ENCODE data around the gene MAGI3. TPM values are rescaled to one million over a fixed set of nuclear protein-coding genes. Genes with fewer than 3 reads are reported as not detected.

MAGI3 gene
- total RNA-seq, 4 donors from 2014 or later: 94.3 to 180 (median 134) TPM

- no peak for TF ChIP-seq POLR2AphosphoS5 (IDR thresholded peaks at IDR 0.05)
- TF ChIP-seq, protein P1, sequence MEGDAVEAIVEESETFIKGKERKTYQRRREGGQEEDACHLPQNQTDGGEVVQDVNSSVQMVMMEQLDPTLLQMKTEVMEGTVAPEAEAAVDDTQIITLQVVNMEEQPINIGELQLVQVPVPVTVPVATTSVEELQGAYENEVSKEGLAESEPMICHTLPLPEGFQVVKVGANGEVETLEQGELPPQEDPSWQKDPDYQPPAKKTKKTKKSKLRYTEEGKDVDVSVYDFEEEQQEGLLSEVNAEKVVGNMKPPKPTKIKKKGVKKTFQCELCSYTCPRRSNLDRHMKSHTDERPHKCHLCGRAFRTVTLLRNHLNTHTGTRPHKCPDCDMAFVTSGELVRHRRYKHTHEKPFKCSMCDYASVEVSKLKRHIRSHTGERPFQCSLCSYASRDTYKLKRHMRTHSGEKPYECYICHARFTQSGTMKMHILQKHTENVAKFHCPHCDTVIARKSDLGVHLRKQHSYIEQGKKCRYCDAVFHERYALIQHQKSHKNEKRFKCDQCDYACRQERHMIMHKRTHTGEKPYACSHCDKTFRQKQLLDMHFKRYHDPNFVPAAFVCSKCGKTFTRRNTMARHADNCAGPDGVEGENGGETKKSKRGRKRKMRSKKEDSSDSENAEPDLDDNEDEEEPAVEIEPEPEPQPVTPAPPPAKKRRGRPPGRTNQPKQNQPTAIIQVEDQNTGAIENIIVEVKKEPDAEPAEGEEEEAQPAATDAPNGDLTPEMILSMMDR (IDR thresholded peaks at IDR 0.05): no peak
- no peak for TF ChIP-seq POLR2A (IDR thresholded peaks at IDR 0.05)
- TF ChIP-seq EP300 (IDR thresholded peaks at IDR 0.05; ENCODE audit: low read depth): no peak
- H3K27ac ChIP-seq: peak overlapping the region in 2 of 4 donors; percentile 4 to 23
- WGBS, 2 donors (ENCODE audit: low coverage in 1 of 2): 88 to 91% methylated on average over 9 of the region's 9 CpGs
- peaks cover 0 to 18% (median 0%) of the 10 kb centered on the region in 4 donors for H3K4me1 ChIP-seq
- in situ Hi-C loops (cut with MboI; ENCODE audit: low pct_ligation_motif_present in 1 of 4, low pct_unique_long_range_greater_than_20kb in 1 of 4, low sequenced_read_pairs in 3 of 4) (no loop called here), intact Hi-C loops (cut with DNase I; ENCODE audit: low total_unique reads) (no loop called here)
- H3K36me3 ChIP-seq: peaks cover 0 to 3% (median 0%) of the 10 kb centered on the region in 4 donors
- no peak for DNase-seq
- no peaks in the 10 kb centered on the region for H3K27me3 ChIP-seq
- H3K4me3 ChIP-seq: no peak overlapping the region
- no peaks in the 10 kb centered on the region for H3K9me3 ChIP-seq
Measured at GRCh38 chr1:113659035-113659434, 268.7 kb downstream of the MAGI3 start.

GRCh38 chr1:113659556-113659955 is 269.2 kb downstream of the MAGI3 start:
- in situ Hi-C loops (cut with MboI; ENCODE audit: low pct_ligation_motif_present in 1 of 4, low pct_unique_long_range_greater_than_20kb in 1 of 4, low sequenced_read_pairs in 3 of 4) (no loop called here), intact Hi-C loops (cut with DNase I; ENCODE audit: low total_unique reads) (no loop called here)
- TF ChIP-seq EP300 (IDR thresholded peaks at IDR 0.05; ENCODE audit: low read depth) (no peak), POLR2A (IDR thresholded peaks at IDR 0.05) (no peak), POLR2AphosphoS5 (IDR thresholded peaks at IDR 0.05) (no peak)
- TF ChIP-seq, protein P1 (IDR thresholded peaks at IDR 0.05): no peak
- H3K27me3 ChIP-seq: no peaks in the 10 kb centered on the region
- peaks cover 0 to 18% (median 0%) of the 10 kb centered on the region in 4 donors for H3K4me1 ChIP-seq
- no peak overlapping the region for H3K4me3 ChIP-seq
- no peak for DNase-seq
- no peaks in the 10 kb centered on the region for H3K9me3 ChIP-seq
- 78 to 82% methylated on average over 4 of the region's 4 CpGs for whole genome bisulfite sequencing, 2 donors (ENCODE audit: low coverage in 1 of 2)
- no peaks in the 10 kb centered on the region for H3K36me3 ChIP-seq
- H3K27ac ChIP-seq: peak overlapping the region in 2 of 4 donors; percentile 4 to 23

DNA sequence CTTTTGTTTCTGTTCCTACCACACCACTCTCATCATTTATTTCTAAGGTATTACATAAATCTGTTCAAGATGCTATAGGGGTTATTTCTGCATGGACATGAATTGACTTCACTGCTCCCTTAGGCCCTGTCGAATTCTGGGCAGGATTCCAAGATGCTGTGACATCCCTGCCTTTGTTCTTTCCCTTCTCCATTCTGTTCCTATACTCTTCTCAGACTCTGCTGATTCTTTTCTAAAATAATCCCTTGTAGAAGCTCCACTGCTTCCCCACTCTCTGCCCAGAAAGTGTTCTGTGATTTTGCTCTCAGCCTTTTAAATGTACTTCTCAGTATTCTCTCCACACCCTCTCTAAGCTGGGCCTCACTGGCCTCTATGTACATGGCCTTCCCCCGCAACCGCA is 269.8 kb downstream of the MAGI3 start:
- in situ Hi-C loops (cut with MboI; ENCODE audit: low pct_ligation_motif_present in 1 of 4, low pct_unique_long_range_greater_than_20kb in 1 of 4, low sequenced_read_pairs in 3 of 4) (no loop called here), intact Hi-C loops (cut with DNase I; ENCODE audit: low total_unique reads) (no loop called here)
- peaks cover 0 to 18% (median 0%) of the 10 kb centered on the region in 4 donors for H3K4me1 ChIP-seq
- no peaks in the 10 kb centered on the region for H3K9me3 ChIP-seq
- no peak overlapping the region for H3K4me3 ChIP-seq
- DNase-seq: no peak
- no peaks in the 10 kb centered on the region for H3K36me3 ChIP-seq
- TF ChIP-seq, protein P1 (IDR thresholded peaks at IDR 0.05): no peak
- TF ChIP-seq POLR2A (IDR thresholded peaks at IDR 0.05) (no peak), POLR2AphosphoS5 (IDR thresholded peaks at IDR 0.05) (no peak), EP300 (IDR thresholded peaks at IDR 0.05; ENCODE audit: low read depth) (no peak)
- 58 to 68% methylated on average over 2 to 3 of the region's 3 CpGs for WGBS, 2 donors (ENCODE audit: low coverage in 1 of 2)
- no peaks in the 10 kb centered on the region for H3K27me3 ChIP-seq
- peak overlapping the region in 1 of 4 donors; percentile 4 for H3K27ac ChIP-seq

GRCh38 chr1:113662101-113662500 is 271.8 kb downstream of the MAGI3 start:
- in situ Hi-C loops (cut with MboI; ENCODE audit: low pct_ligation_motif_present in 1 of 4, low pct_unique_long_range_greater_than_20kb in 1 of 4, low sequenced_read_pairs in 3 of 4): no loop called here
- peak overlapping the region in 2 of 4 donors; percentile 8 to 14 for H3K27ac ChIP-seq

More at GRCh38 chr1:113662101-113662500, 271.8 kb downstream of the MAGI3 start:
- WGBS, 2 donors (ENCODE audit: low coverage in 1 of 2): 89 to 92% methylated on average over 1 of the region's 1 CpG
- intact Hi-C loops (cut with DNase I; ENCODE audit: low total_unique reads): no loop called here
- Histone ChIP-seq H3K4me3 (no peak overlapping the region), H3K36me3 (no peaks in the 10 kb centered on the region), H3K4me1 (peaks cover 0 to 18% (median 0%) of the 10 kb centered on the region in 4 donors), H3K27me3 (no peaks in the 10 kb centered on the region), H3K9me3 (no peaks in the 10 kb centered on the region)
- TF ChIP-seq POLR2AphosphoS5 (IDR thresholded peaks at IDR 0.05): peak in 1 of 3 donors; percentile 23
- TF ChIP-seq EP300 (IDR thresholded peaks at IDR 0.05; ENCODE audit: low read depth): no peak
- TF ChIP-seq, protein P1 (IDR thresholded peaks at IDR 0.05): no peak
- TF ChIP-seq POLR2A (IDR thresholded peaks at IDR 0.05): no peak
- DNase-seq: no peak
